Activated naive CD8-positive, alpha-beta T cell (primary cell): ENCODE results near the gene MICALL2.

Source experiments
- H3K27ac Mint-ChIP-seq: one replicate; pipeline ENCODE4 v1.8.0; 2021; ENCODE audit warnings: mixed read lengths
- H3K27me3 Mint-ChIP-seq: one replicate; pipeline ENCODE4 v1.8.0; 2021; ENCODE audit warnings: mixed read lengths
- H3K36me3 Mint-ChIP-seq: one replicate; pipeline ENCODE4 v1.8.0; 2021; ENCODE audit warnings: mixed read lengths
- H3K4me1 Mint-ChIP-seq: one replicate; pipeline ENCODE4 v1.8.0; 2021; ENCODE audit warnings: low read depth, mixed read lengths
- H3K4me3 Mint-ChIP-seq: one replicate; pipeline ENCODE4 v1.8.0; 2021; ENCODE audit warnings: mild to moderate bottlenecking, mixed read lengths
- H3K9me3 Mint-ChIP-seq: one replicate; pipeline ENCODE4 v1.8.0; 2021; ENCODE audit warnings: low read depth, mixed read lengths

MICALL2 gene

DNA sequence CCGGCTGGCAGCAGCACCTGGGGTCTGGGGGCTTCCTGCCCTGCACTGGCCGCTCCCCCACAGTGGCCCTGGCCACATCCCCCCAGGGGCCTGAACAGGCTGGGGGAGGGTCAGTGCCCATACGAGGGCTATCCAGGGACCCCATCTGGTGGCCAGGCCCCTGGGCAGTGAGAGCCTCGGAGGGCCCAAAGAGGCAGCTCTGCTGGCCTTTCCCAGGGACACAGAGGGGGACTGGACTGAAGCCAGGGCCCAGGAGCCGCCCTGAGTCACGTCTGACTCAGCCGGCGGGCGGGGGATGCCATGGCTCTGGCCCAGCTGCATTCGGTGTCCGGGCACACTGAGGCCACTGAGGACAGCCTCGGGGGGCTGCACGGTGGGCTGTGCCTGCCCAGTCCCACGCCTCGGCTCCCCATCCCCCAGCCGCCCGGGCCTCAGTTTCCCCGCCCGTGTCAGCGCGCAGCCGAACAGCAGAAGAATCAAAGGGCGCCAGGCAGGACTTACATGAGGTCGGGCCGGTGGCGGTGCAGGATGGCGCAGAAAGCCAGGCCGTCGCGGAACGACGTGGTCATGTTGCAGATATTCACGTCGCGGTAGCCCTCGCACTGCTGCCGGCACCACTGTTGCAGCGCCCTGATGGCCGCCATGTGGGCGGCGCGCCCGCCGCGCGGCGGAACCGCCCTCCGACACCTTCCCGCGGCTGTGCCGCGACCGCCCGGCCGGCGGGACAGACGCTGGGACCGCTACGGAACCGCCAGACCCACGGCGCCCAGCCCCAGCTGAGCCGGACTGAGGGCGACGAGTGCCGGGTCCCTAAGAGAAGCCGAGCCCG, at the start of gene MICALL2:
Gene MICALL2, minus strand, starts transcription at position 788 of the 829 bp plus-strand sequence. Its CDS starts 144 bp downstream, at position 644.
- peak within 1 kb of the TSS; percentile 74 for H3K4me3 Mint-ChIP-seq
- H3K27me3 Mint-ChIP-seq = no peaks in the 10 kb centered on the region
- H3K36me3 Mint-ChIP-seq = no peaks in the 10 kb centered on the region
- no peaks in the 10 kb centered on the region for H3K9me3 Mint-ChIP-seq
- peaks cover 17% of the 10 kb centered on the region for H3K4me1 Mint-ChIP-seq
- no peak within 1 kb of the TSS for H3K27ac Mint-ChIP-seq

DNA sequence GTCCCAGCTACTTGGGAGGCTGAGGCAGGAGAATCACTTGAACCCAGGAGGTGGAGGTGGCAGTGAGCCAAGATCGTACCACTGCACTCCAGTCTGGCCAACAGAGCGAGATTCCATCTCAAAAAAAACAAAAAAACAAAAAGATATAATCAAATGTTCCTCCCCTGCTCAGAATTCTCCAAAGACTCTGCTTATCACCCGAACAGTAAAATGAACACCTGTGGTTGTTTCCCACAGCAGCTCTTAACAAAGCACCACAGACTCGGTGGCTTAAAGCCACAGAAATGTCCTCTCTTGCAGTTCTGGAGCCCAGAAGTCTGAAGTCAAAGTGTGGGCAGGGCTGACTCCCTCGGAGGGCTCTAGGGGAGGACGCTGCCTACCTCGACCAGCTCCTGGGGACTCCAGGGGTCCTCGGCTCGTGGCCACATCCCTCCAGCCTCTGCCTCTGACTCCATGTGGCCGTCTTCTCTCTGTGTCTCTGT, 49.0 kb upstream of the MICALL2 start:
- no peaks in the 10 kb centered on the region for H3K27me3 Mint-ChIP-seq
- no peaks in the 10 kb centered on the region for H3K36me3 Mint-ChIP-seq
- H3K4me3 Mint-ChIP-seq = peak overlapping the region; percentile 60
- H3K27ac Mint-ChIP-seq = peak overlapping the region; percentile 68
- H3K9me3 Mint-ChIP-seq = no peaks in the 10 kb centered on the region
- peaks cover 48% of the 10 kb centered on the region for H3K4me1 Mint-ChIP-seq

DNA sequence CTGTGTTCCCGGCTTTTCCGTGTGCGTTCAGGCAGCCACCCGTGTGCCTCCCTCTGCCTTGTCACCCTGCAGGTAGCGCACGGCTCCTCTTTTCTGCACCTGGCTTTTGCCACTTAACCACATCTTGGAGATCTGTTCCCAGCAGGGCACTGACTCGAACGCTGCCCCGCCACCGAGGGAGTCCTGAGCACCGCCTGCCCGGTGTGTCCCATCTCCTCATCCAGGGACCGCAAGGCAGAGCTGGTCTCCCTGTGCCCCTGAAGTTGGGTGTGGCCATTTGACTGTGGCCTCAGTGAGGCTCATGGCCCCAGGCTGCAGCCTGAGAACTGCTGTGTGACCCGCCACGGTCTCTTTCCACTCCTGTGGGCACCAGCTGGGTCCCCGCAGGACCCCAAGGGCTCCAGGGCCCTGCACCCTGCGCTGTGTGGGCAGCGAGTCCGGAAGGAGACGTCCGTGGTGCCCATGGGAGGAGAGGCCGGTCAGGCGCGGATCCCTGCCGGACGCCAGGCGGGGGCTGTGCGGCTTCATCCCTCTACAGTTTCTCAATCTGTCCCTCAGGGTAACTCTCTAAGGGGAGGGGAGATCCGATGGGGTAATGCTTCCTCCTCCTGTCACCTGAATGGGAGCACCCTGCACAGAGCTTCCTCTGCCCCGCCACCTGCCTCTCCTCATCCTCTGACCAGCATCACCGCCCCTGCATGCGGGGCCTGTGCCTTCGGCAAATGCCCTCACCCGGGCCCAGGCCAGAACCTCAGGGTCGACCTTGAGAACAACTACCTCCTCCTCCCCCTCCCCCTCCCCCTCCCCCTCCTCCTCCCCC, 46.7 kb upstream of the MICALL2 start:
- no peaks in the 10 kb centered on the region for H3K36me3 Mint-ChIP-seq
- peak overlapping the region; percentile 35 for H3K27ac Mint-ChIP-seq
- H3K4me3 Mint-ChIP-seq = peak overlapping the region; percentile 70
- no peaks in the 10 kb centered on the region for H3K27me3 Mint-ChIP-seq
- H3K9me3 Mint-ChIP-seq = no peaks in the 10 kb centered on the region
- peaks cover 46% of the 10 kb centered on the region for H3K4me1 Mint-ChIP-seq

DNA sequence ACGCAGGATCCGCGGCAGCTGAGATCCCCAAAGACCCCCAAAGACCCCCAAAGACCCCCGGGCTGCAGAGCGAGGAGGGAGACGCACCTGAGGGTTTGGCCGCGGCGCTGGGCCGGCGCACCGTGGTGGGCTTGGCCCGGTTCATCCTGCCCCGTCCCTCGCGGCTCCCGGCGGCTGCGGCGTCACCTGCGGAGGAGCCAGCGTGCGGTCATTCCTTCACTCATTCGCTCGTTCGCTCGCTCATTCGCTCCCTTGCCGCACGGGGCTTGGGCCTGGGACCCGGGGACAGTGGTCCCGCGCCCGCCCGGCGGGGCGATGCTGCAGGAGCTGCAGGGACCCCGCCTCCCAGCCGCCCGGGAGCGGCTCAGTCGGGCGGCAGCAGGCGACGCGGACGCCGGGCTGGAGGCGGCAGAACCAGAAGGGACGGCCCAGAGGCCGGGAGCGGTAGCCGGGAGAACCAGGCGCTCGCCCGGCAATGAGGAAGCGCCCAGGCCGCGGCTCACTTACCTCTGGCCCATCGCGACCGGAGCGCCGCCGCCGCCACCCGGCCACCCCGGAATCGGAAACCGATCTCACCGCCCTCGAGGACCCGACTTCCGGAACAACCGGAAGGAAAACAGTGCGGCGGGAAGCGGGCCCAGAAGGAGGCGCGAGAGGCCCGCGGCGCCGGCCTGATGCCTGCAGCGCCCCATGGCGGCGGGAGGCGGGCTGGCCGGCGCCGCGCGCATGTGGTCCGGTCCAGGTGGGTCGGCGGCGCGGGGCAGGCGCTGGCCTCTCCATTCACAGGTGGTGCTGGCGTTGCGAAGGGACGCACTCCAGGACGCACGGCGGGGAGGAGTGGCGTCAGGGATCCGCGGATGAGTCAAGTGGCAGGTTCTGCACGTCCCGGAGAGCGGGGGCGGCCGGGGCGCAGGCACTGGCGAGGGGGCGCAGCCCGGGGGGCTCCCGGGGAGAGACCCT, 44.8 kb upstream of the MICALL2 start, which contains the start of gene INTS1:
Gene INTS1, minus strand, starts transcription at position 574 of the 960 bp plus-strand sequence. Its CDS starts 429 bp downstream, at position 145.
- Mint-ChIP-seq H3K27ac (peak within 1 kb of the TSS; percentile 83), H3K4me3 (peak within 1 kb of the TSS; percentile 88), H3K36me3 (no peaks in the 10 kb centered on the region), H3K9me3 (no peaks in the 10 kb centered on the region), H3K27me3 (no peaks in the 10 kb centered on the region), H3K4me1 (peaks cover 39% of the 10 kb centered on the region)

DNA sequence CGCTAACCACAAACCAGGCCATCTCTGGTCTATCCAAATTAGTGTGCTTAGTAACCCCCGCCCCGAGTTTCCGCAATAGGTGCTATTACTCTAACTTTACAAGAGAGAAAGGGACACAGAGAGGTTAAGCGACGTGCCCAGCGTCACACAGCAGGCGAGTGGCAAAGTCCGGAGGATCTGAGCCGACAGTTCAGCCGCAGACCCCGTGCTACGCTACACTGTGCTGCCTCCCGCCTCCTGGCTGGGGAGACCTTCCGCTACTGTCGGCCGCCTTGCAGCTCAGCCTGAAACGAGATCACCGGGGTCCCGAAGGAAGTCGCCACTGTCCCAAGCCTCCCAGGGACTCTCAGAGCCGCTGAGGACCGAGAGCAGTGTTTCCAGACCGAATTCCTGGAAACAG, 44.1 kb upstream of the MICALL2 start:
- H3K9me3 Mint-ChIP-seq = no peaks in the 10 kb centered on the region
- H3K4me1 Mint-ChIP-seq = peaks cover 37% of the 10 kb centered on the region
- no peaks in the 10 kb centered on the region for H3K36me3 Mint-ChIP-seq
- peak overlapping the region; percentile 86 for H3K4me3 Mint-ChIP-seq
- H3K27me3 Mint-ChIP-seq = no peaks in the 10 kb centered on the region
- peak overlapping the region; percentile 83 for H3K27ac Mint-ChIP-seq

DNA sequence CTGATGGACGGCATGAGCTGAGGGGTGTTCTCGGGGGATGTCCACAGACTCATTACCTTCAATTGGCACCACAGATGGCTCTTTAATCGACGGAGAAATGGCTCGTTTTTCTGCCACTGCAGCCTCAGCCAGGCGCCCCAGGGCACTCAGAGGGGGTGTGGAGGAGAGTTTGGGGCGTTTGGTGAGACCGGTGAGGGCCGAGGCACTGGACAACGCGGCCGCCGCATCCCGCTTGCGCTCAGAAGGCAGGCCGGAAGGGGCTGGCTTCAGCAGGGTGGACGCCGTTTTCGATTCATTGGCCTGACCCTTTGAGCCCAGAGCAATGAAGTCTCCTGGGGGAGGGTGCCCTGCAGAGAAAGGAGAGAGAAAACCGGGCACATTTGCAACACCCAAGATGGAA, 43.6 kb upstream of the MICALL2 start:
- H3K36me3 Mint-ChIP-seq = no peaks in the 10 kb centered on the region
- peak overlapping the region; percentile 83 for H3K27ac Mint-ChIP-seq
- no peaks in the 10 kb centered on the region for H3K9me3 Mint-ChIP-seq
- no peaks in the 10 kb centered on the region for H3K27me3 Mint-ChIP-seq
- H3K4me3 Mint-ChIP-seq = peak overlapping the region; percentile 86
- H3K4me1 Mint-ChIP-seq = peaks cover 34% of the 10 kb centered on the region

DNA sequence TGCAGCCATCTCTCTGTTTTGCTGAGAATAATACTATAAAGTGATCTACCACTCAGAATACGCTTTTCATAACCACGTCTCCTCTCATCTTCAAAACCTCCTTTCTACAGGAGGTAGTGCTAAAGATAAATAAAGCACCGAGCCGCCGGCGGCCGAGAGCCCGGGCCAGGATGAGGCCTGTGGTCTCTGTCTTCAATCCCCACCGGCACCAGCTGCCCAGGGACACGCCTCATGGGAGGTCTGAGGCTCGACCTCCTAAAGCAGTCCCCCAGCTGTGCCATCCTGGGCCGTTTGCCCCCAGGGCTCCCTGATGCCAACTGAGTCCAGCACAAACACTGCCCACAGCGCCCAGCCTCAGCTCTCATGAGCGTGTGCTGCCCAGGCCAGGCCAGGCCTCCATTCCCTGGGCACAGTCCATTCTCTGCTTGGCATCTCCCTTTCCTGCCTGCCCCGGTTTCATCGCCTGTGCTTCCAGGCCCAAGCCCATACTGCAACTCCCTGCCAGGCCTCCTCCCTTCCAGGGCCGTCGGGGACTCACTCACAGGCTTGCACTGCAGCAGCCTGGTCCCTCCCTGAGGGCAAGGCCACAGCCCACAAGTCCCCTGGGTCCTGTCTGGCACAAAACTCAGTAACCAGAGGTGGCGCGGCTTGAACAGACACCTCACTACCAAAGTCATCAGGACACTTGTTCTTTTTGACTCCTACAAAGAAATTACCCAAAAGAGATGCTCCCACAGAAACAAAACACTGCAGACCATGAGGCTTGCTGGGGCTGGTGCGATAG, 42.4 kb upstream of the MICALL2 start:
- Mint-ChIP-seq H3K4me3 (peak overlapping the region; percentile 86), H3K9me3 (no peaks in the 10 kb centered on the region), H3K27me3 (no peaks in the 10 kb centered on the region), H3K36me3 (no peaks in the 10 kb centered on the region), H3K4me1 (peaks cover 25% of the 10 kb centered on the region), H3K27ac (no peak overlapping the region)

DNA sequence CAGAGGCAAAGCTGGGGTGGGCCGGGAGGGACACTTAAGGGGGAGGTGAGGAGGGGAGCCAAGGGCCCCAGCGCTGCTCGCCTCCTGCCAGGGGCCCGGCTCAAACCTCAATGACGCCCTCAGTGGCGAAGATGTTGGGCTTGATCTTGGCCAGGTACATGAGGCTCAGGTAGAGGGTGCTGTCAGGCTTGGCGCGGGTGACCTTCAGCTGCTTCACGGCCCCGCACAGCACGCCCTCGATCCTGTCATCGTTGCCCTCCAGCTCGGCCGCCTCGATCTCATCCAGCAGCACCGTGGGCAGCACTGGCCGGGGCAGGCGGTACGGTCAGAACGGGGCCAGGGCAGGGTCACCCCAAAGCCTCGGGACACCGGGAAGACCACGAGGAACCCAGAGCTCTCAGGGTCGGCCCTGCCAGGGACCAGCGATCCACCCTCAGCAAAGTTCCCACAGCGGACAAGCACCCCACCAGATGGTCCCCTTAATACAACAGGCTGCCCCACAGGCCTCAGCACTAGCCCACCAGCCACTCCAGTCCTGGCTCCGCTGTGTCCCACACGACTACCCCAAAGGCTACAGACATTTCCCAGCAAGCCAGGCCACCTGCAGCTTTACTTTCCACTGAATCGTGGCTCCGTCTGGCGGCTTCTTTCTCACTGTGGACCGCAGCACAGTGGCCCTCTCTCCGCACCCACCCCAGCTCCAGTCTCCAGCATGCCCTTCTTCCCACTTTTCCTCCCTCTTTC, 41.0 kb upstream of the MICALL2 start:
- Mint-ChIP-seq H3K4me1 (peaks cover 19% of the 10 kb centered on the region), H3K36me3 (no peaks in the 10 kb centered on the region), H3K27ac (no peak overlapping the region), H3K4me3 (no peak overlapping the region), H3K9me3 (no peaks in the 10 kb centered on the region), H3K27me3 (no peaks in the 10 kb centered on the region)

DNA sequence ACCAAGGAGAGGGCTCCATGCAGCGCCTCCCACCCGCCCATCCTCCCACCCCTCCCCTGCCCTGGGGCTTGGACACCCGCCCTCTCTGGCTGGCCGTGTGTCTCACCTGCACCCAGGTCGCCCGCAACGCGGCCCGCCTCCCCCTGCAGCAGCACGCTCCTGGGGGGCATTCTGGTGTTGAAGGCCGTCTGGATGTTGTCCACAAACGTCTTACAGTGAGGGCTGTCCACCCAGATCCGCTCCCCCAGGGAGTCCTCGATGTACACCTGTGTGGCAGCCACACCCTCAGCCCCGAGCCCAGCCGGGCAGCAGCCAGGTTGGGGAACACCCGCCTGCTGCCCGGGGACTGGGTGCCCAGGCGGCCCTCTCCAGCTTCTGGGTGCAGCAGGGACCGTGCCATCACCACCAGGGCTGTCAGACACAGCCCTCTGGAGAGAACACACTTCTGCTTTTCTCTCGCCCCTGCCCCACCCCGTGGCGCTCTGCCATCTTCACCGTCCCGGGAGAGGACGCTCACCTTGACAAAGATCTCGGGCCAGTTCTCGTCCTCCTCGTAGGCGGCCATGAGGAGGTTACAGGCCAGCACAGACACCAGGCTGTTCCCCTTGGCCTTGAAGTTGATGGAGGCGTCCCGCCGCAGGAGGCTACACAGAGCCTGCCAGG, 40.2 kb upstream of the MICALL2 start:
- Mint-ChIP-seq H3K9me3 (no peaks in the 10 kb centered on the region), H3K27me3 (no peaks in the 10 kb centered on the region), H3K4me3 (no peak overlapping the region), H3K36me3 (no peaks in the 10 kb centered on the region), H3K27ac (no peak overlapping the region), H3K4me1 (peaks cover 18% of the 10 kb centered on the region)

DNA sequence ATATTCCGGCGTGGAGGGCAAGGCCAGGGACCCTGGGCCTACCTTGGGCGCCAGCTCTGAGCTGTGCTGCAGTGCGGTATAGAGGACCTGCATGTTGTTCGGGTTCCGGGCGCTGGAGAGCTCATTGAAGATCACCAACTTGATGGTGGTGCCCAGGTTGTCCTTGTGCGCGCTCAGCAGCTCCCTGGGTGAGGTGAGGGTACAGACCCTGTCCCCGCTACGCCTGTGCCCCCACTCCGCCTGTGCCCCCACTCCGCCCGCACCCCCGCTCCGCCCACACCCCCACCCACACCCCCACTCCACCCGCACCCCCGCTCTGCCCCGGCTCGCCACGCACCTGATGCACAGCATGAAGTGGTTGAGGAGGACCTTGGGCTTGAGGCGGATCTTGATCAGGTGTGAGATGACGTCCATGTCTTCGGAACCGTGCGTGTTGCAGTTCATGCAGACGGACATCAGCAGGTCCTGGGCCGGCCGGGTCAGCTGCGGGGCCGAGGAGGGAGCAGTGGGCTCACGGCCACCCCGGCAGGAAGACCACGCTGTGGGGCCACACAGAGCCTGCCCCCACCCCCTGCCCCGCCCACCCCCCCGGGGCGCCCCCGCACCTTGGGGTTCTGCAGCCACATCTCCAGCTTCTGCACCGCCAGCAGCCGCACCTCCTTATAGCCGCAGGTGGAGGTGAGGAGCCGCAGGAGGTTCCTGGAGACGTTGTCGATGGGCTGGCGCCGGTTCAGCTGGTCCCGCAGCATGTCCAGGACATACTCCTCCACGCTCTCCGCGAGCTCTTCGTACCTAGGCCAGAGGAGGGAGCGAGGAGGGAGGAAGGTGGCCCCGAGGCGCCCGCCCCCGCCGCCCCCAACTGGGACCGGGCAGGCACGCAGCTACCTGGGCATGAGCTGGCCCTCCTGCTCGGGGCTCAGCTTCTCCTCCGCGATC, 39.4 kb upstream of the MICALL2 start:
- H3K27ac Mint-ChIP-seq = no peak overlapping the region
- no peaks in the 10 kb centered on the region for H3K36me3 Mint-ChIP-seq
- H3K27me3 Mint-ChIP-seq = no peaks in the 10 kb centered on the region
- no peak overlapping the region for H3K4me3 Mint-ChIP-seq
- peaks cover 18% of the 10 kb centered on the region for H3K4me1 Mint-ChIP-seq
- H3K9me3 Mint-ChIP-seq = no peaks in the 10 kb centered on the region

DNA sequence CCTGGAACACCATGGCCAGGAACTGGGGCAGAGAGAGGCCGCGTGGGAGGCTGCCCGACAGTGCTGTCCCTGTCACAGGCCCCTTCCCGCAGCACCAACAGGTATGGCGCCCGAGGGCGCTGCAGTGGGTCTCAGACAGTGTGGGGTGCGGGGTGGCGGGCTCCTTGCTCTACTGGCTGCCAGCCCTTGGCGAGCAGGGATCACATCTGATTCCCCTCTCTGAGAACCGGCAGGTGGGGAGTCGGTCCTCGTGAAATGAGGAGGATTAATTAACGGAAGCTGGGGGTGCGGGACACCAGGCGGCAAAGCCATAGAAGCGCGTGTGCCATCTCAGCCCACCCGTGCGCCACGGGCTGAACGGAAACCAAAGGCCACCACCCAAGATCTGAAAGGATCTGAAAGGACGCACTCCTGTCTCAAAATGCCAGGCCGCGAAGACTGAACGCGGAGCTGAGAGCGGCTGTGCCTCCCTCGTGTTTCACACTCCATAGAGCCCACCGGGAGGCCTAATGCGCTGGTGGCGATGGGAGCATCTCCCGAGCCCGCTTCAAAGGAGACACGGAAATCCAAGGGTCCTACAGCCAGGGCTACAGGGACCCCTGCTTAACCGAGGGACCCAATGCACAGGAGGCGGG, 38.1 kb upstream of the MICALL2 start:
- H3K27ac Mint-ChIP-seq = no peak overlapping the region
- peaks cover 1% of the 10 kb centered on the region for H3K36me3 Mint-ChIP-seq
- H3K4me3 Mint-ChIP-seq = no peak overlapping the region
- H3K4me1 Mint-ChIP-seq = peaks cover 13% of the 10 kb centered on the region
- no peaks in the 10 kb centered on the region for H3K9me3 Mint-ChIP-seq
- no peaks in the 10 kb centered on the region for H3K27me3 Mint-ChIP-seq
